ENCODE measurements around the gene FCGR3A. TPM values are rescaled to one million over a fixed set of nuclear protein-coding genes. Genes with fewer than 3 reads are reported as not detected.
"Not testable (repeated sequence)": the region's sequence is repeated elsewhere in the genome, so short reads cannot be mapped to it uniquely, and the experiment has no call there.

Gene FCGR3A
- total RNA-seq, 1 donor = under 0.01 TPM

DNA sequence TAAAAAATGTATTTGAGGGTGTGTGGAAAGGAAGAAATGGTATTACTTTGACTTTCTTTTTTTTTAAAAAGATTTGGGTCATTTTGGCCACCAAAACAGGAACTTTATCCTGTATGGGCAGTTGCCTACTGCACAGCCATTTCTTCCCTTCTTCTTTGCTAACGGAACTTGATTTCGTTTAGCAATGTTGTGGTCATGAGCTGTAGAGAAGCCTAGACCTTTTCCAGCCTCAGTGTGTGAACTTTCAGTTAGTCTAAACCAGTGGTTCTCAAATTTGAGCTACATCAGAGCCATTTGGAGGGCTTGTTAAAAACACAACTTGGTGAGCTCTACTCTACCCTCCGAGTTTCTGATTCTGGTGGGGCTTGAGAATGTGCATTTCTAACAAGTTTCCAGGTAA, 12.8 kb upstream of the FCGR3A start:
- H2AFZ ChIP-seq (ENCODE audit: low read length); H3K79me2 ChIP-seq (ENCODE audit: insufficient read depth, low read length); H4K20me1 ChIP-seq (ENCODE audit: insufficient read depth, low read length); H3K4me1 ChIP-seq (ENCODE audit: insufficient read depth, low read length); DNase-seq (ENCODE audit: insufficient read length, low spot score, missing footprints); H3K4me3 ChIP-seq (ENCODE audit: insufficient read depth, low read length); H3K27me3 ChIP-seq (ENCODE audit: insufficient read depth, low read length); H3K36me3 ChIP-seq (ENCODE audit: insufficient read depth, low read length); H3K27ac ChIP-seq (ENCODE audit: low read depth, low read length); H3K9me3 ChIP-seq (ENCODE audit: low read depth, low read length); H3K4me2 ChIP-seq (ENCODE audit: insufficient read depth, low read length): not testable (repeated sequence)

DNA sequence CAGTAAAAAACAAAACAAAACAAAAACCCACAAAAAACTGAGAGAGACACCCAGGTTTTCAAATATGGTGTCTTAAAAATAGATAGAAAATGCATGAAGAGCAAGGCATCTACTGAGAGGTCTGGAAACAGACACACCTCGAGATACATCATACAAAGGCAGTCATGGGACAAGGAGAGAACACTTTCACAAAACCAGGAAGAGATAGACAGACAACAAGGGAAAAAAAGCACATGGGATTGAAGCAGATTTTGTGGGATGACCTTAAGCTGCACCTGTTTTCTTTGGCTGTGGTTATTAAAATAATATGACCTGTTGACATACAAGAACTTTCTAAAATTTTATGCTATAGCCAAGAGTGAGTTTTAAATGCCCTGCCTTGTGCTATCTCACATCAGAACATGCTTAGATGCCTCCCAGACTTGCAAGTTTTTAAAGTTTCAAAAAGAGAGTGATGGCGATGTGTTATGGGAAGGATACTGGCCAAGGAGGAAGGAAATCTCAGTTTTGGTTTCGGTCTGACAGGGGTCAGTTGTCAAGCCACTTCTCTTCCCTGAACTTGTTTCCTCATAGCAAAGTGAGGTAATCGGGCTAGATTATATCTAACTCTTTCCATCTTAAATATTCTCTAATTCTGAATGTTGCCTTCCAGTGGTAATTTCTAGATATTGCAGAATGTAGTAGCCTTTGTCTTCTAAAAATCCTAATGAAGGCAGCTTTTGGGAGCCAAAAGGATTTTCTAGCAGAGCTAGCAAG, 11.5 kb upstream of the FCGR3A start:
- not testable (repeated sequence) for DNase-seq (ENCODE audit: insufficient read length, low spot score, missing footprints)

DNA sequence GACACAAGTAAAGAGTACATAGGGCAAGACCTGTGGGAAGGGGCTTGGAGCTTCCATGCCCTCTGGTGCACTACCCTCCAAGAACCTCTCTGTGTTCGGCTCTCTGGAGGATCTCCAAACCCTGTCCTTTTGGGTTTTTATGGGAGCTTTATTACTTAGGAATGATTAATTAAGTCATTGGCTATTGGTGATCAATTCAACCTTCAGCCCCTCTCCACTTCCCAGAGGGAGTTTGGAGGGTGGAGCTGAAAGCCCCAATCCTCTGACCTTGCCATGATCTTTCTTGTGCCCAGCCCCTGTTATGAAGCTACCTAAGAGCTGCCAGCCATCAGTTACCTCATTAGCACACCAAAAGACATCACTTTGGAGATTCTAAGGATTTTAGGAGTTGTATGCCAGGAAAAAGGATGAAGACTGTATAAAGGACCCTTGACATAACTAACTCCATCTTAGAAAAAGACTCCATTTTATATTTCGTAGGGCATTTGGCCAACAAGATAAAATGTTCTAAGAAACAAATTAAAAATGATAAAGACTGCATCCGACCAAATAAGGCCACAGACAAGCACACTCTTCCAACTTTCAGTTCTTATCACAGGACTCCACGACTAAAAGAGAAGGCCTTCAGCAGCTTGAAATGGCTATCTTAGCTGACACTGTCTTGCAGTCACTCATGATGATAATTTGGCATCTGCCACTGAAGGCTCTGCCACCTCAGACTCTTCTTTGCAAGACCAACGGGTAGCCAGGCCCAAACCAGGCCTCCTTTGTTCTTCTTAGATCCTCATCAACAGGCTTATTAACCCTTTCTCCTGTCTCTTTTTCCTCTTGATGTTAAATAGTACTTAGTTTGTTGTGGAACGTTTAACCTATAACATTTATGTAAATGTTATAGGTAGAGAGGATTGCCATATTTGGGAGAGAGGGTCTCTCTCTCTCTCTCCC, 8.2 kb upstream of the FCGR3A start:
- H3K27me3 ChIP-seq (ENCODE audit: insufficient read depth, low read length); H2AFZ ChIP-seq (ENCODE audit: low read length); DNase-seq (ENCODE audit: insufficient read length, low spot score, missing footprints); H4K20me1 ChIP-seq (ENCODE audit: insufficient read depth, low read length); H3K9me3 ChIP-seq (ENCODE audit: low read depth, low read length); H3K4me3 ChIP-seq (ENCODE audit: insufficient read depth, low read length); H3K79me2 ChIP-seq (ENCODE audit: insufficient read depth, low read length); H3K27ac ChIP-seq (ENCODE audit: low read depth, low read length); H3K36me3 ChIP-seq (ENCODE audit: insufficient read depth, low read length); H3K4me1 ChIP-seq (ENCODE audit: insufficient read depth, low read length); H3K4me2 ChIP-seq (ENCODE audit: insufficient read depth, low read length): not testable (repeated sequence)

More for the DNA sequence above, 11.5 kb upstream of the FCGR3A start:
- H3K27me3 ChIP-seq (ENCODE audit: insufficient read depth, low read length); H3K9me3 ChIP-seq (ENCODE audit: low read depth, low read length); H3K27ac ChIP-seq (ENCODE audit: low read depth, low read length); H2AFZ ChIP-seq (ENCODE audit: low read length); H3K36me3 ChIP-seq (ENCODE audit: insufficient read depth, low read length); H3K4me2 ChIP-seq (ENCODE audit: insufficient read depth, low read length); H3K79me2 ChIP-seq (ENCODE audit: insufficient read depth, low read length); H4K20me1 ChIP-seq (ENCODE audit: insufficient read depth, low read length); H3K4me3 ChIP-seq (ENCODE audit: insufficient read depth, low read length); H3K4me1 ChIP-seq (ENCODE audit: insufficient read depth, low read length): not testable (repeated sequence)

DNA sequence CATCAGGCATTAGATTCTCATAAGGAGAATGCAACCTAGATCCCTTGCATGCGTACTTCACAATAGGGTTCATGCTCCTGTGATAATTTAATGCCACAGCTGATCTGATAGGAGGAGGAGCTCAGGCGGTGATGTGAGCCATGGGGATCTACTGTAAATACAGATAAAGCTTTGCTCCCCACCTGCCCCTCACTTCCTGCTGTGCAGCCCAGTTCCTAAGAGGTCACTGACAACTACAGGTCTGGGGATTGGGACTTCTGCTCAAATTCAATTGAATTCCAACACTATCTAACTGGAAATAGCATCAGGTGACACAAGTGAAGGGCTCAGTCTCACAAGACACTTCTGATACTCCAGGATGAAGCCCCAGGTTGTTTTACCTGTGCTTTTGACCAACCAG, 7.4 kb upstream of the FCGR3A start:
- not testable (repeated sequence) for H3K79me2 ChIP-seq (ENCODE audit: insufficient read depth, low read length); H3K27me3 ChIP-seq (ENCODE audit: insufficient read depth, low read length); H2AFZ ChIP-seq (ENCODE audit: low read length); H3K4me2 ChIP-seq (ENCODE audit: insufficient read depth, low read length); DNase-seq (ENCODE audit: insufficient read length, low spot score, missing footprints); H3K36me3 ChIP-seq (ENCODE audit: insufficient read depth, low read length); H3K27ac ChIP-seq (ENCODE audit: low read depth, low read length); H3K4me3 ChIP-seq (ENCODE audit: insufficient read depth, low read length); H4K20me1 ChIP-seq (ENCODE audit: insufficient read depth, low read length); H3K9me3 ChIP-seq (ENCODE audit: low read depth, low read length); H3K4me1 ChIP-seq (ENCODE audit: insufficient read depth, low read length)

DNA sequence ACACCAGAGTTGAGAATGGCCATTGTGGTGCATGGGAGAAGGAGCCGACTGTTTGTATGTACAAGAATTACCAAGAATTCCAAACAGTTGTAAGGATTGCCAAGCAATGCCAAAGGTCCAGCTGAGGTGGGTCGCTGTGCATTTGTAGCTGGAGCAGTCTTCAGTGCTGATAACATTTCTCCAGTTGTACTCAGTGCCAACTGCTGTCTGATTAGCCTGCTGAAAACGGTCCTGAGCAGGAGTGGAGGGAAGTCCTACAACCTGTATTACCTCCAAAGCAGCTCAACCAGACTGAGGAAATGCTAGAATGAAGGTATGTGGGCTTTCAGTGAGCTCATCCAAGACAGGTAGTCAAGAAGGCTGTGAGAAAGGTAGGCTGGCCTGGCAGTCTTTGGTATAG, 6.5 kb upstream of the FCGR3A start:
- not testable (repeated sequence) for H3K9me3 ChIP-seq (ENCODE audit: low read depth, low read length); H3K27me3 ChIP-seq (ENCODE audit: insufficient read depth, low read length); H3K4me1 ChIP-seq (ENCODE audit: insufficient read depth, low read length); H3K79me2 ChIP-seq (ENCODE audit: insufficient read depth, low read length); DNase-seq (ENCODE audit: insufficient read length, low spot score, missing footprints); H4K20me1 ChIP-seq (ENCODE audit: insufficient read depth, low read length); H3K4me3 ChIP-seq (ENCODE audit: insufficient read depth, low read length); H3K27ac ChIP-seq (ENCODE audit: low read depth, low read length); H3K36me3 ChIP-seq (ENCODE audit: insufficient read depth, low read length); H3K4me2 ChIP-seq (ENCODE audit: insufficient read depth, low read length); H2AFZ ChIP-seq (ENCODE audit: low read length)

DNA sequence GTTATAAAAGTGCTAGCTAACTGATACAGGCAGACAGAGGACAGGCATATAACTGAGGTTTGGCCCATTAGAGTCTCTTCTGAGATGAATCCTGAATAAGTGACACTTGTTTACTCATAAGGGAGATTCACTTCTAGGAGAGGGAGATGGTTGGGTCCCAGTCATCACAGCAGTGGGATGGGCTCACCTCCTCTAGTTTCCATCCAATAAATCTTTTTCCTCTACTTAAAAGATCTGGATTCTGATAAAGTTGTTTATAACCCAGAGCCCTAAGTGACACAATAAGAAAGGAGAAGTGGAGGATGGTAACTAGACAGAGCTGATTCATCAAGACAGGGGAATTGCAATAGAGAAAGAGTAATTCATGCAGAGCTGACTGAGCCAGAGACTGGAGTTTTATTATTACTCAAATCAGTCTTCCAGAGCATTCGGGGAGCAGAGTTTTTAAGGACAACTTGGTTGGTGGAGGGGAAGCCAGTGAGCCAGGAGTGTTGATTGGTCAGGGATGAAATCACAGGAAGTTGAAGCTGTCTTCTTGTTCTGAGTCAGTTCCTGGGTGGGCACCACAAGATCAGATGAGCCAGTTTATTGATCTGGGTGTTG, 5.3 kb upstream of the FCGR3A start:
- not testable (repeated sequence) for H3K36me3 ChIP-seq (ENCODE audit: insufficient read depth, low read length); H2AFZ ChIP-seq (ENCODE audit: low read length); H3K9me3 ChIP-seq (ENCODE audit: low read depth, low read length); H4K20me1 ChIP-seq (ENCODE audit: insufficient read depth, low read length); H3K27ac ChIP-seq (ENCODE audit: low read depth, low read length); H3K4me1 ChIP-seq (ENCODE audit: insufficient read depth, low read length); H3K4me2 ChIP-seq (ENCODE audit: insufficient read depth, low read length); H3K27me3 ChIP-seq (ENCODE audit: insufficient read depth, low read length); H3K4me3 ChIP-seq (ENCODE audit: insufficient read depth, low read length); H3K79me2 ChIP-seq (ENCODE audit: insufficient read depth, low read length); DNase-seq (ENCODE audit: insufficient read length, low spot score, missing footprints)

DNA sequence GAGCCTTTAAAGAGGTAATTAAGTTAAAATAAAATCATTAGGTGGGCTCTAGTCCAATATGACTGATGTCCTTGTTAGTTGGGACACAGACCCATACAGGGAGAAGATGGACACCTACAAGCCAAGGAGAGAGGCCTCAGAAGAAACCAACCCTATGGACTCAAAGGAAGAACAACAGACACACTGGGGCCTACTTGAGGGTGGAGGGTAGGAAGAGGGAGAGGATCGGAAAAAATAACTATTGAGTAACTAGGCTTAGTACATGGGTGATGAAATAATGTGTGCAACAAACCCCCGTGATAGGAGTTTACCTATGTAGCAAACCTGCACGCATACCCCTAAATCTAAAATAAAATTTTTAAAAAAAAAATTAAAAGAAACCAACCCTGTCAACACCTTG, 4.7 kb upstream of the FCGR3A start:
- H3K36me3 ChIP-seq (ENCODE audit: insufficient read depth, low read length); H3K4me2 ChIP-seq (ENCODE audit: insufficient read depth, low read length); H3K4me3 ChIP-seq (ENCODE audit: insufficient read depth, low read length); H3K27me3 ChIP-seq (ENCODE audit: insufficient read depth, low read length); H3K27ac ChIP-seq (ENCODE audit: low read depth, low read length); H2AFZ ChIP-seq (ENCODE audit: low read length); H3K4me1 ChIP-seq (ENCODE audit: insufficient read depth, low read length); H3K9me3 ChIP-seq (ENCODE audit: low read depth, low read length); H4K20me1 ChIP-seq (ENCODE audit: insufficient read depth, low read length); DNase-seq (ENCODE audit: insufficient read length, low spot score, missing footprints); H3K79me2 ChIP-seq (ENCODE audit: insufficient read depth, low read length): not testable (repeated sequence)

DNA sequence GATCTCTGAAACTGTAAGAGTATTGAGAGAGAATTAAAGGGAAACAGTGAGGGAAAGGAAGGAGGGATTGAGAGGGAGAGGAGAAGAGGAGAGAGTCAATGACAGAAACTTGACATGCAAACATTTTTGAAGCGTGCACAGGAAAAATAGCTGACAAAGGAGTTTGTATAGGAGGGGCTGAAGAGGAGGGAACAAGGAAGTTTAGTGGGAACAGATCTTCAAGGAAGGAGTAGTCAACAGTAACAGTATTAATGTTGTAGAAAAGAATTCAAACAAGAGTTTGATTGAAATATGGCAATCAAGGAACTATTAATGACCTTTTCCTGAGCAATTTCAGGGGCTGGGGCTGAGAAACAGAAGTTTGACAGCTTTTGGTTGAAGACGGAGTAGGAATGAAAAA, 4.0 kb upstream of the FCGR3A start:
- not testable (repeated sequence) for DNase-seq (ENCODE audit: insufficient read length, low spot score, missing footprints); H4K20me1 ChIP-seq (ENCODE audit: insufficient read depth, low read length)

More for the DNA sequence above, 4.0 kb upstream of the FCGR3A start:
- not testable (repeated sequence) for H2AFZ ChIP-seq (ENCODE audit: low read length); H3K4me2 ChIP-seq (ENCODE audit: insufficient read depth, low read length); H3K27me3 ChIP-seq (ENCODE audit: insufficient read depth, low read length); H3K79me2 ChIP-seq (ENCODE audit: insufficient read depth, low read length); H3K4me3 ChIP-seq (ENCODE audit: insufficient read depth, low read length); H3K27ac ChIP-seq (ENCODE audit: low read depth, low read length); H3K9me3 ChIP-seq (ENCODE audit: low read depth, low read length); H3K4me1 ChIP-seq (ENCODE audit: insufficient read depth, low read length); H3K36me3 ChIP-seq (ENCODE audit: insufficient read depth, low read length)

All from osteoblast (primary cell).